GF-D8 (cell line): ENCODE measurements around the gene CAPRIN1.
"Not testable (repeated sequence)": the region's sequence is repeated elsewhere in the genome, so short reads cannot be mapped to it uniquely, and the experiment has no call there.

Experiments used
- DNase-seq: peaks from one replicate; lab custom pipeline; 2025; lab: John Stamatoyannopoulos, UW

The CAPRIN1 gene

DNA sequence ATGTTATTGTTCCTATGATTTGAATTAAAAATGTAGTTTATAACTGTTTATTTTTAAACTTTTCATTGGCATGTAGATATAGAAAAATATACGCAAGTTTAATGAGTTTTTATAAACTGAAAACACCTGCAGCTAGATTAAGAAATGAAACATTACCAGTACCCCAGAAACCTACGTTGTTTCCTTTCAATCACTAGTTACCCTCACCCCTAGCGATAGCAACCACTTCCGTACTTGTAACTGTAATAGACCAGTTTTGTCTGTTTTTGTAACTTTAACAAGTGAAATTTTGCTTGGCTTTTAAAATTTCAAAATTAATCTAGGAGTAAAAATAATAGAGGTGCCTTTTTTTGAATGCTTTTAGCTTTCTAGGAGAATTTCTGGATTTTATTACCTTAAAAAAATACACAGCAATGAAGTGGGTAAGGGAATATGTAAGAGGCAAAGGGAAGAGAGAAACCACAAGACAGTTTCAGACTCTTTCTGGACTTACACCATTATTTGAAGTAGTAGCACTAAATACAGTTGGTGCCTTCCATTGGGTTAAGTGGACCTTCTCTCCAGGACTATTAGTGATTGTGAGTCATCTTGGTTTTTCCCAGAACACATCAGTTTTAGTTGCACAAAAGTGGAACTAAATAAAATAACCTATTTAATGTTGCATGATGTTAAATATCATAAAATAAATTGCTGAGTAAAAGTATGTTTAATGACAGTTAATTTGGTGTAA is 35.2 kb downstream of the CAPRIN1 start:
- DNase-seq = no peak

DNA sequence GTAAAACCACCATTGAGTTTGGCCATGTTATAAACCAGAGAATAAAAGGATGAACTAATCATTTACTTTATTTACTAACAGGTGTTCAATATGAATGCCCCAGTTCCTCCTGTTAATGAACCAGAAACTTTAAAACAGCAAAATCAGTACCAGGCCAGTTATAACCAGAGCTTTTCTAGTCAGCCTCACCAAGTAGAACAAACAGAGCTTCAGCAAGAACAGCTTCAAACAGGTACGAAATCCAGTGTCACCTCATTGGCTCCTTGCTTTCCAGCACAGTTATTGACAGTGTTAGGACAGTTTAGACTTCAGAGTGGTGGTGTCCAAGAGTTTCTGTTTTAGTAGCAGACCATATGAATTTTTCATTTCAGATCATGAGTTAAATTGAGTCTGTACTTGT is 40.3 kb downstream of the CAPRIN1 start:
- DNase-seq = no peak

DNA sequence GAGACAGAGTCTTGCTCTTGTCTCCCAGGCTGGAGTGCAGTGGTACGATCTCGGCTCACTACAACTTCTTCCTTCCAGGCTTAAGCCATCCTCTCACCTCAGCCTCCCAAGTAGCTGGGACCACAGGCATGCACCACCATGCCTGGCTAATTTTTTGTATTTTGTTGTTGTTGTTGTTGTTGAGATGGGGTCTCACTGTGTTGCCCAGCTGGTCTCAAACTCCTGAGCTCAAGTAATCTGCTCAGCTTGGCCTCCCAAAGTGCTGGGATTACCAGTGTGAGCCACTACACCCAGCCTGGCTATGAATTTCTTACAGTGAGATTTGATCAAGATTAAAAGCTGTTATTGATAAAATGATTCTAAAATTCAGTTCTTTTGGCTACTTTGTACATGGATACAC is 43.4 kb downstream of the CAPRIN1 start:
- DNase-seq = not testable (repeated sequence)

DNA sequence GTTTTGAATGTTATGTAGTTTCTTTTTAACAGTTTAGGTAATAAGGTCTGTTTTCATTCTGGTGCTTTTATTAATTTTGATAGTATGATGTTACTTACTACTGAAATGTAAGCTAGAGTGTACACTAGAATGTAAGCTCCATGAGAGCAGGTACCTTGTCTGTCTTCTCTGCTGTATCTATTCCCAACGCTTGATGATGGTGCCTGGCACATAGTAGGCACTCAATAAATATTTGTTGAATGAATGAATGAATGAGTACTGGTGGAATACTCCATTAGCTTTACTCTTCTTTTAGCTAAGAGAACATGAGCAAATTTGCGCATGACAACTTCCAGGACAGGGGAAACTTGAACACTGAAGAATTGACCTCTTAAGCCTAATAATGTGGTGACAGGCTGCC is 47.3 kb downstream of the CAPRIN1 start:
- DNase-seq = no peak

DNA sequence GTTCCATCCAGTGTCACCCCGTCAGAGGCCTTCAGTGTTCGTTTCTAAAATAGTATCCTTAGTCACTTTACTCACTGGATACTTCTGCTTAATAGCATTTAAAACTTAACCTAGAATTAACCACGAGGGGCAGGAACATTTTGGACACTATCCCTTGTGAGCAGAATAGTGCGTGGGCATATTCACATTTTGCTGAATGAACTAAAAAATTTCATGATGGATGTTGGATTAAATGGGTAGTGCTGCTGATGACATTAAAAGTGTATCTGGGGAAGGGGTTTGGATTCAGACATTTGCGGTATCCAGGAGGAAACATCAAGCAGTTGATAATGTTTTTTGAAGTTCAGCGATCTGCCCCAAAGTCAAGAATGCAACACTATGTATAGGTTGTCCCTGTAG is 53.1 kb downstream of the CAPRIN1 start:
- DNase-seq = no peak

DNA sequence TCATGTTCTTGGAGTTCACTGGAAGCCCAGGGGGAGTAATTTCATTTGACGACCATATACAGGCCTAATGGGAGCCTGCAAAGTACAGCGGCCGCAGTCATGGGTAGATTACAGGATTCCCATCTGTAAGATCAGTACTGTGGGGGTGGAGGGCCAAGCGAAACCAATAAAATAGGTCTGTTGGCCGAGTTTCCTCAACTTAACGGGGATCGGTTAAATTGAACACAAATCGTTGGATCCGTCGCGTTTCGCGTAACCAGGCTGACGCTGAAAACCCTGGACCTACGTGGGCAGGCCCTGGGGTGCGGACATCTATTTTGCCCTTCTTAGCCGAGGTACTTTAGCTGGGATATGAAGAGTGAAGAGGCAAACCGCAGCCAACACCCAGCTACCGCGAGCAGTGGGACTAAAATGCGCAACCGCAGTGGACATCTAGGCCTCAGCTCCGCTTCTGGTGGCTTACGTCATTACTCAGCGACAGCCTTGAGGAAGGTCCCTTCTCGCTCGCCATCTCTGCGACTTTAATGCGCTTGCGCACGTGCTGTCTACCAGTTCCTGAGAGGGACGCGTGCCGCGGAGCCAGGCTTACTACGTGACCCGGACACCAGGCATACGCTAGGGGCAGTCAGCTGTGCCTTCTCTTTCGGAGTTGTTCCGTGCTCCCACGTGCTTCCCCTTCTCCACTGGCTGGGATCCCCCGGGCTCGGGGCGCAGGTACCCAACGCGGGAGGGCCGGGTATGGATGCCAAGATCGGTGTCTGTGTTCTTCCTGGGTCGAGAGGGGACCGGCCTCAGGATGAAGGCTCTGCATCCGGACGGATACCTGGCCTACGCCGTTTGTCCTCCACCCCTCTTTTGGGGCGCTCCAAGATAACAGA is 53.8 kb downstream of the CAPRIN1 start, which contains the start of gene NAT10:
Gene NAT10, plus strand, starts transcription at position 551 of the 878 bp plus-strand sequence. CDS start 2,597 bp downstream, outside the sequence.
- peak; percentile 89 for DNase-seq

DNA sequence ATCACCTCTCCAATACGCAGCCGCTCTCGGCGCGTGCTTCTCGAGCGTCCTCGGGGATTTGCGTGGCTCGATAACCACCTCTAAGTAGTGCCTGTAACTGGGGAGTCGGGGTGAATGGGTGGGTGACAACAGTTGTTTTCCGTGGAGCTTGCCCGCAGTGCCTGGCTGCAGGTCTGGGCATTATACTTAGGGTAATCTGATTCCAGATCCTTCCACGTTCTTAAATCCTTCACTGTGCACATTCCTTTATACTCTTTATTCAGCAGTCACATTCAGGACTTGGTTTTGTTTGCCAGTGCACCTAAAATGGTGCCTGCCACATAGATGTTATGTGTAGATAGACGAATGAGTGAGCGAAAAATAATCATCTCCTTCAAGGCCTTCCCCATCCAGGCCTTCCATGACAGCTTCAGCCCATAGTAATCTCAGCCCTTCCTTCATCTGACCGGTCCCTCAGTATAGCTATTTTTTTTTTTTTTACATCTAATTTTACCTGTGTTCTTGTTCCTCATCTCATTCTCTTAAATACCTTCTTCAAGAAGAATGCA is 54.5 kb downstream of the CAPRIN1 start:
- DNase-seq = no peak

DNA sequence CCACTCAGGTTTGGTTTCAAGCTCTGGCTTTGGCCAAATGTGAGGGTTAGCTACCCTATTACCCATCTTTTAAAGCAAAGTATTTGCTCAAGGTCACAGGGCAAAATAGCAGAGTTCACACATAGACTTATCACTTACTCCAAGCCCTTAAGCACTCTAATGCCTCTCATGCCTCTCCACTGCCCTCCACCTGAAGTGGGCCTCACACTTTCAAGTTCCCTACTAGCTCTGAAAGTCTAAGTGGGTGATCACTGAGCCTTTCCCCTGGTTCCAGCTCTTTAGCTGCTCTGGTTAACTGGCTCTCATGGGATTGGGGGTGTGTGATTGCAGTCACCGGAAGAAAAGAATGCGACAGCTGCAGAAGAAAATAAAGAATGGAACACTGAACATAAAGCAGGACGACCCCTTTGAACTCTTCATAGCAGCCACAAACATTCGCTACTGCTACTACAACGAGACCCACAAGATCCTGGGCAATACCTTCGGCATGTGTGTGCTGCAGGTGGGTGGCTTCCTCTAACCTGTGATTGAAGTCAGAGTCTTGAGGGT is 60.3 kb downstream of the CAPRIN1 start:
- DNase-seq = no peak

DNA sequence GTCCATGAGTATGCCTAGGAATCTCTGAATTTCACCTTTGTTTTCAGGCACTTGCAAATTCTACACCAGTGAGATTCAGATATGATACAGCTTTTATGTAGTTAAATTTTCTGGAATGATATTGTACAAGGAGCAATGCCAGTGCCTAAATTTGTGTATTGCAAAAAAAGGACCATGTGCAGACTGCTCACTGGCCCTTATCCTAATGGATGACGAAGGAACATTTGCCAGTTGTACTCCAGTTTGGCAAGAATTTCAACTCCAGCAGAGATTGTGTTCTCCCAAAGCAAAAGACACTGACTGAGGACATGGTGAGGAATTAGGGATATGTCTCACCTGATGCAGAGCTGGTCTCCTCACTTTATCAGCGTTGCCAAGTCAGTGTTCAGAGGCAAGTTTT is 62.5 kb downstream of the CAPRIN1 start:
- no peak for DNase-seq

DNA sequence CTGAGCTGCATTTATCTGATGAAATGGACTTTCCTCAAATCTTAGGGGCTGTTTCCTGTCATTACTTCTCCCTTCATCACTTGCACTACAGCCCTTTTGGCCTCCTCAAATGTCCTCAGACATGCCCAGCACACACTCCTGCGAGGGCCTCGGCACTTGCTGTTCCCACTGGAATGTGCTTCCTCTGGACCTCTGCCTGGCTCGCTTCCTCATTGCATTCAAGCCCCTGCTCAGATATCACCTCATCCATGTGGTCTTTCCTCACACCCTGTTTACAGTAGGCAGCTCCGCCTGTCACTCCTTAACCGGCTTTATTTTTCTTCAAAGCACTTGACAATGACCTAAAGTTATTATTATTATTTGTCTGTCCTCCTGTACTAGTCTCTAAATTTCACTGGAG is 62.9 kb downstream of the CAPRIN1 start:
- DNase-seq = no peak

DNA sequence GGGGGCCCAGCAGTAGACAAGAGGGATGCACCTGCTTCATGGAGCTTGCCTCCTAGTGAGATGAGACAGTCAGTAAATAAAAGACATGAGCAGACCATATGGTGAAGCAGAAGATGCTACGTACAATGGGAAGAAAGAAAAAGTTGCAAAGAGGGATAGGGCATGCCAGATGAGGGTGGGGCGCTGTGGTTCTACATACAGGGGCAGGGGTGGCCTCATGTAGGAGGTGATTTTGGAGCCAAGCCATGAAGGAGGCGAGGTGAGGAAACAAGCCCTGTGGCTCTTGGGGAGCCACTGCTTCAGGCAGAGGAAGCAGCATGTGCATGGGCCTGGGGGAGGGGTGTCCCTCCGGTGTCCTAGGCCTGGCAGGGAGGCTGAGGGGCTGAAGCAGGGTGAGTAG is 69.1 kb downstream of the CAPRIN1 start:
- no peak for DNase-seq

DNA sequence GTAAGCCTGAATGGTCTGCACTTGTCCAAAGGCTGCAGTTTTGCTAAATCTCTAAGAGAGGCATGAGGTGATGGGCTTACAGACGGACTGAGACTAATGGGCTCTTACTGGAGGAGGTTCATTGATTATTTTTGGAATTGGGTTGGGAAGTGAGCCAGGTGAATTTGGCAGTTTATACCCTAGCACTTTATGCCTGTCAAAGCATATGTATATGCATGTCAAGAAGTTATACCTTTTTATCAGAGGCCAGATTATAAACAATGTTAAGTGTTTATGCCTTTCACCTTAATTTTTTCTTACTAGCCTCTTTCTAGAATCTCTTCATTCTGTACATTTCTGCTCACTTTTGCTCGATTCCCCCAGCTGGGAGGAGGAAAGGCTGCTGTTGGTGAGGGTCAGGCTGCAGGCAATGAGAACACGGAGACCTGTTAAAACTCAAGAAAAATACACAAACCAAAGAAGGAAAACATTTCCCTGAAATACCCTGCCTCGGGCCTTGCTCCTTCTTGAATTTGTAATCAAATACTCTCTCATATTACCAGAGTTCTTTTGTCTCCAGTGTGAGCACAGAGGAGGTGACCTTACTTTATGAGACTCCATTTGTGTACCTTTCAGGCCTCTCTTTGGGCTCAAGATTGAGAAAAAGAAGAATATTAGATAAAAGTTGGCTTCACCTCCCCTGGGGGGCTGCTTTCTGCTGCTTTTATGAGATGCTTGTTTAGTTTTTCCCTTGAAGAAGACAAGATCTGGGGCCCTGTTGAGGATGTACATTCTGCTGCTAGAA is 73.5 kb downstream of the CAPRIN1 start:
- no peak for DNase-seq

DNA sequence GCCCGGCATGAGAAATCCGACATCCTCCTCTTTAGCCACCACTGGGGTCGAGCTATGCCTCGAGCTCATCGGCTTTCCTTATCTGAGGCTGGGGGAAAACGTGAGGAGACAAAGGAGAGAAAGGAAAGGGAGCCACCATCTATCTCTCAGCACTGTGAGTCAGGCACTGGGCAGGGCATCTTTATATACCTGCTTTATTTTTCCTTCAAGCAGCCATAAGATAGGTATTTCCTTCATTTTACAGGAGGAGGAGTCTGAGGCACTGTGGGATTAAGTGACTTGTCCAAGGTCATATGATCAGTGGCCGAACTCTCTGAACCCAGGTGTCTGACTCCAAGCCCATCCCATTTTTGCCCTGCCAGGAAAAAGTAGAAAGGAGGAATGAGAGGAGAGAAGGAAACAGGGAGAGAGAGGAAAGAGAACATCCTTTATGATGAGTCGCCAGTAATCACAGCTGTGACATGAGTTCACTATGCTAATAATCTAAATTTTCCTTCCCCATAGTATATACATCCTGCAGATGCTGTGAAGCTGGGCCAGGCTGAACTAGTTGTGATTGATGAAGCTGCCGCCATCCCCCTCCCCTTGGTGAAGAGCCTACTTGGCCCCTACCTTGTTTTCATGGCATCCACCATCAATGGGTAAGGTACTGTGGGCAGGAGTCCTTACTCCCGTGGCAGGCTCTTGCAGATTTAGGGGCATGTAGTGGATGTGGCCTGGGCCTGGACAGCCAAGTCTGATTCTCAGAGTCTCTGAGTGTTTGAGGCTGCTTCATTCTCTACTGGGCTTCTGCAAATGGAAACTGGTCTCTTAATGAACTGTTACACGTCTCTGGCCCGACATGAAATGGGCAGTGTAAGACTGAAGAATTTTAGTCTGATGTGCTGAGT is 75.7 kb downstream of the CAPRIN1 start:
- DNase-seq = no peak

DNA sequence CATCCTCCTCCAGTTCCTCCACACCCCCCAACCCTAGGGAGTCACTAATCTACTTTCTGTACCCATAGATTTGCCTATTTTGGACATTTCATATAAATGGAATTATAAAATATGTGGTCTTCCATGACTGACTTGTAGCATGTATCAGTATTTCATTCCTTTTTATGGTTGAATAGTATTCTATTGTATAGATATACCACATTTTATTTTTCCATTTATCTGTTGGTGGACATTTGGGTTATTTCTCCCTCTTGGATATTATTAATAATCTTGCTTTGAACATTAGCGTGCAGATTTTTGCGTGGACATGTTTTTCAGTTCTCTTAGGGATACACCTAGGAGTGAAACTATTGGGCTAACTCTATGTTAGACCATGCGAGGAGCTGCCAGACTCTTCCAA is 77.3 kb downstream of the CAPRIN1 start:
- DNase-seq = no peak

DNA sequence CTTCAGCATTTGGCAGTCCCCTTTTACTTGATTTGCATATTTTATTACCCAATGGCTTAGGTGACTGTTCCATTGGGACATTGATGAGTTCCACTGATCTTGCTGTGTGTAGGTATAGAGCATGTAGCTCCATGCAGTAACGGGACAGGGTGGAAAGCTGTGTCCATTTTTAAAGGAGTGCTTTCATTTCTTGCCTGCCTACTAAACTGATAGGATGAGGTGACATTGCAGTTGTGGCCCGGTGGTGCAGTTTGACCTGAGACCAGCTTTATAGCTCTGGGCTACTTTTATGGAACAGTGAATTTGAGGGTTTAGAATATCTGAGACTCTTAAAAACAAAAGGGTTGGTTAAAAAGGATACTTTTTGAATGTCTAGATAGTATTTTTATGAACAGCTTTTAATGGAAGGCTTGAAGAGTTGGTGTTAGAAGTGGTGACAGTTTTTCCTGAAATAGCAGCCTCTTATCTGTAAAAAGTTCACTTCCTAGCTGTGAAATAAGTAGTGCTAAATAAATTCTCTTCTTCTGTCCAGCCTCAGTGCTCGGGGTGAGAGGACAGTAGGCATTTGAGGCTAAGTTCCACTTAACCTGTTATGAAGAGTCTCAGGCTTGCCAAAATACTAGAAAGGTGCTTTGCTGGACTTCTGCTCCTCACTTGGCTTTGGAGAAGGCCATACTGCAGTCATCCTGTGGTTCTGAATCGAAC is 80.9 kb downstream of the CAPRIN1 start:
- DNase-seq = no peak

DNA sequence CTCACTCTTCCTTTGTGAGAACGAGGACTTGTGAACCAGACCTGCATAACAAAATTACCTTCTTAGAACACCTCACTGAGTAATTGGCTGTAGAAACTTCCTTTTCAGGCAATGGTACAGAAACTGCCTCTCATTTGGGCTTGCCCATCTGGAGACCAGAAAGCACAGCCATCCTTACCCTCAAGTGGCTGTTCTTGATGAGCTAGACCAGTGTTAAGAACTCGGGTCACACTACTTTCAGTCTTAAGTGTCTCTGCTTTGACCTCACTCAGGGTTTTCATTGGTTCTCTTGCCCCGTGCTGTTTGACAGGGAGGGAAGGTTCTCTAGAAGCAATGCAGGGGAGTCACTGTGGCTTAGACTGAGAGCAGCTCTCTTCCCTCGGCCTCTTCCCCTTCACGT is 83.2 kb downstream of the CAPRIN1 start:
- DNase-seq = no peak

DNA sequence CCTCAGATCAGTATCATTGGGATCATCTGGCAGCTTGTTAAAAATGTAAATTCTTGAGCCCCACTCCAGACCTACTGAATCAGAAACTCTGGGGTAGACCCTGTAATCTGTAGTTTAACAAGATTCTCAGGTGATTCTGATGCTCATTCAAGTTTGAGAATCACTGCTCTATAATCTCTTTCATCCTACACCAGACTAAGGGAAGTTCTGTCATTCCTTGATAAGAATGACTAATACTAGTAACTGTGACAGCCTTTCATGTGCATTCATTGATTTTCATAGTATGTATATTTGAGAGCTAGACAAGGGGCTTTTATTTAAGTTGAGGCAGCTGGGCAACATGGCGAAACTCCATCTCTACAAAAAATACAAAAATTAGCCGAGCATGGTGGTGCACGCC is 83.9 kb downstream of the CAPRIN1 start:
- no peak for DNase-seq

DNA sequence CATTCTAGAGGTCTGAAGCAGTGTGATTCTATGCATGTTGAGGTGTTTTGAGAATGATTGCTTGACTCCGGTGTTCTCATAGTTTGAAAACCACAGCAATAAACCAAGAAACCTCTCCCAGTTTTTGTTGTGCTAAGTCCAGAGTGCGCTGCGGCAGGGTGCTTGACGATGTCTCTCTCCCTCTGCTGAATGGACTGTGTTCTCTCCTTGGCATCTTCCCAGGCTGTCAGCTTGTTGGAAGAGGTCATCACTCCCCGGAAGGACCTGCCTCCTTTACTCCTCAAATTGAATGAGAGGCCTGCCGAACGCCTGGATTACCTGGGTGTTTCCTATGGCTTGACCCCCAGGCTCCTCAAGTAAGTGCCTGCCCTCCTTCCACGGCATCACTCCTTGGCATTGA is 84.9 kb downstream of the CAPRIN1 start:
- no peak for DNase-seq

DNA sequence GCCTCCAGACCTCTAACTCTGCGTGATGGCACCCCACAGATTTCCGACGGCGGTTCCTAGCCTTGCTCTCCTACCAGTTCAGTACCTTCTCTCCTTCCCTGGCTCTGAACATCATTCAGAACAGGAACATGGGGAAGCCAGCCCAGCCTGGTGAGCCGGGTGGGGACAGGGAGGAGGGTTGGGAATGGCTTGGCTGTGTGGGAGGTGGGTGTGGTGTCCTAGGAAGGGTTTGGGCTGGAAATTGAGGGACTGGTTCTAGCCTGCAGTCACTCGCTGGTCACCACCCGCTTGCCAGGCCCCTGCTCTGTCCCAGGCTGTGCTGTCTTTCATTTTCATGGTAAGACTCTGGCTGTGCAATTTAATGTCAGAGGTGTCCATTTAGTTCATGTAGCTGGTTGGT is 87.8 kb downstream of the CAPRIN1 start:
- no peak for DNase-seq

DNA sequence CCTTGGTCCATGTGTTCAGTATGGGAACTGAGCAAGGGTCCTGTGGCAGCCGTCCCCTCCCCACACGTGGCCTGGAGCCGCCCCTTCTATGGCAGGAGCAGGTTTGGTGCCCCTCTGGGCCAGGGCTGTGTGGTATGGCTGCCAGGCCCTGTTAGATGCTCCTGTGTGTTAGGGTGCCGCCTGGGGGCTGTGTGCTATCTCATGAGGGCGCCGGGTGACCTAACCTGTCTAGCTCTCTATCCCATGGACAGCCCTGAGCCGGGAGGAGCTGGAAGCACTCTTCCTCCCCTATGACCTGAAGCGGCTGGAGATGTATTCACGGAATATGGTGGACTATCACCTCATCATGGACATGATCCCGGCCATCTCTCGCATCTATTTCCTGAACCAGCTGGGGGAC is 88.6 kb downstream of the CAPRIN1 start:
- no peak for DNase-seq
